Fibroblast of mammary gland (primary cell): ENCODE data around the gene RAB3C.
"Not testable (repeated sequence)": the region's sequence is repeated elsewhere in the genome, so short reads cannot be mapped to it uniquely, and the experiment has no call there.

Experiments
- DNase-seq: peaks from one replicate; pipeline ENCODE4 v3.0.0-alpha.2; 2010; ENCODE audit warnings: low read depth
- H3K4me3 ChIP-seq: 2 replicates; pipeline ENCODE4 v1.5.1; 2011; ENCODE audit warnings: low read depth, mild to moderate bottlenecking, low read length, moderate library complexity; ENCODE audit not compliant: control insufficient read depth
- CTCF ChIP-seq: conservative IDR thresholded peaks from 2 replicates; pipeline ENCODE4 v1.5.1; 2011; ENCODE audit warnings: low read depth, low read length, inconsistent platforms; ENCODE audit not compliant: control insufficient read depth, insufficient read depth

The RAB3C gene

GRCh38 chr5:58579781-58580180 lies 3.1 kb upstream of the RAB3C start:
- no peak overlapping the region for H3K4me3 ChIP-seq
- no peak for DNase-seq
- no peak for TF ChIP-seq CTCF

GRCh38 chr5:58582019-58582802 lies 664 bp upstream of the RAB3C start:
- peak overlapping the region; percentile 50 for H3K4me3 ChIP-seq
- TF ChIP-seq CTCF = no peak
- no peak for DNase-seq

- TF ChIP-seq CTCF = no peak
- DNase-seq = no peak
- H3K4me3 ChIP-seq = no peak overlapping the region
These were observed 13.1 kb downstream of the RAB3C start for GRCh38 chr5:58595952-58596351.

GRCh38 chr5:58598440-58598839 lies 15.6 kb downstream of the RAB3C start:
- no peak for TF ChIP-seq CTCF
- DNase-seq = no peak
- no peak overlapping the region for H3K4me3 ChIP-seq

DNA sequence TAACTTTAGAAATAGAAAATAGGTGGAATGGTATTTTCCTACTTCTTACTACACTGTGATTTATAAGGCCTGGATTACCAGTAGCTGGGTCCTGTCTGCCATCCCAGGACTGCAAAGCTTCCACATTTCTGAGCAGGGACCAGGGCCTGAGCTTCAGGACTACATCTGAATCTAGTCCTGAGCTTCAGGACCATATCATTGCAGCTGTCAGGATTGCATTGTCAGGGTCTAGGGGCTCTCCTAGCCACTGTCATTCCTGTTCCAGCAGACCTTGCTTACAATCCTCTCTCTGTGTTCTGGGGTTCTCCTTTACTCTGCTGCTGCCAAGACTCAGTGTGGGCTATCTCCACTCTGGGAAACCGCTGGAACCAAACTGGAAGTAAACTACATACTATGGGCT lies 16.3 kb downstream of the RAB3C start:
- no peak for TF ChIP-seq CTCF
- no peak for DNase-seq

GRCh38 chr5:58600613-58601012 lies 17.7 kb downstream of the RAB3C start:
- H3K4me3 ChIP-seq, DNase-seq: not testable (repeated sequence)

More for the DNA sequence above, 16.3 kb downstream of the RAB3C start:
- no peak overlapping the region for H3K4me3 ChIP-seq

GRCh38 chr5:58602889-58603288 lies 20.0 kb downstream of the RAB3C start:
- not testable (repeated sequence) for DNase-seq, H3K4me3 ChIP-seq

- no peak for DNase-seq
- H3K4me3 ChIP-seq = no peak overlapping the region
- no peak for TF ChIP-seq CTCF
These were observed 23.2 kb downstream of the RAB3C start for GRCh38 chr5:58606064-58606463.
